GM23338 (cell line): Measurements from ENCODE around the gene ASZ1. TPM values are rescaled to one million over a fixed set of nuclear protein-coding genes. Genes with fewer than 3 reads are reported as not detected.

Experiments used
- ATAC-seq: fragments of 200-7000 bp; cut with Tn5 transposase; 3 replicates; pipeline ENCODE4 v1.9.1; 2020
- DNase-seq: peaks from one replicate; pipeline ENCODE4 v3.0.0-alpha.2; 2015; ENCODE audit warnings: low spot score
- H2AFZ ChIP-seq: fragments of 200-600 bp; sonication (generic); 2 replicates; pipeline ENCODE4 v1.8.0; 2016; ENCODE audit warnings: antibody characterized with exemption, mild to moderate bottlenecking, moderate library complexity
- H3F3A ChIP-seq: fragments of 200-600 bp; sonication (generic); replicated peaks from 2 replicates; pipeline ENCODE4 v1.8.0; 2017; ENCODE audit warnings: antibody characterized with exemption, mixed run types, low read depth
- H3K27ac ChIP-seq: fragments of 200-600 bp; sonication (generic); 2 replicates; pipeline ENCODE4 v1.6.1; 2016; ENCODE audit warnings: low read depth
- H3K27me3 ChIP-seq: fragments of 200-600 bp; sonication (generic); 2 replicates; pipeline ENCODE4 v1.8.0; 2016; ENCODE audit warnings: mild to moderate bottlenecking, mixed run types, moderate library complexity; ENCODE audit not compliant: insufficient read depth
- H3K36me3 ChIP-seq: fragments of 200-600 bp; sonication (generic); 2 replicates; pipeline ENCODE4 v1.8.0; 2016; ENCODE audit warnings: mild to moderate bottlenecking; ENCODE audit not compliant: insufficient read depth
- H3K4me1 ChIP-seq: fragments of 200-600 bp; sonication (generic); 2 replicates; pipeline ENCODE4 v1.8.0; 2016; ENCODE audit warnings: mild to moderate bottlenecking, moderate library complexity; ENCODE audit not compliant: insufficient read depth
- H3K4me2 ChIP-seq: fragments of 200-600 bp; sonication (generic); 2 replicates; pipeline ENCODE4 v1.7.1; 2017; ENCODE audit warnings: mixed run types
- H3K4me3 ChIP-seq: fragments of 200-600 bp; sonication (generic); 2 replicates; pipeline ENCODE4 v1.6.1; 2016; ENCODE audit warnings: mixed run types
- H3K79me2 ChIP-seq: fragments of 200-600 bp; sonication (generic); replicated peaks from 2 replicates; pipeline ENCODE4 v1.8.0; 2017; ENCODE audit warnings: mild to moderate bottlenecking; ENCODE audit not compliant: insufficient read depth
- H3K9me2 ChIP-seq: fragments of 200-600 bp; sonication (generic); 2 replicates; pipeline ENCODE4 v1.8.0; 2017; ENCODE audit not compliant: insufficient read depth
- H4K20me1 ChIP-seq: fragments of 200-600 bp; sonication (generic); replicated peaks from 2 replicates; pipeline ENCODE4 v1.8.0; 2017; ENCODE audit warnings: mild to moderate bottlenecking; ENCODE audit not compliant: insufficient read depth
- H3K27ac Mint-ChIP-seq: 2 replicates; pipeline ENCODE4 v1.8.0; 2020; ENCODE audit warnings: inconsistent platforms, mild to moderate bottlenecking, moderate library complexity, mixed read lengths
- H3K27me3 Mint-ChIP-seq: 3 replicates; pipeline ENCODE4 v1.8.0; 2022; ENCODE audit warnings: low read depth, mild to moderate bottlenecking, moderate library complexity, mixed read lengths, inconsistent platforms; ENCODE audit not compliant: insufficient read depth, poor library complexity
- H3K36me3 Mint-ChIP-seq: 3 replicates; pipeline ENCODE4 v1.8.0; 2021; ENCODE audit warnings: low read depth, mild to moderate bottlenecking, inconsistent platforms, moderate library complexity, mixed read lengths
- H3K4me1 Mint-ChIP-seq: 3 replicates; pipeline ENCODE4 v1.8.0; 2020; ENCODE audit warnings: mild to moderate bottlenecking, inconsistent platforms, mixed read lengths
- H3K4me3 Mint-ChIP-seq: 3 replicates; pipeline ENCODE4 v1.8.0; 2021; ENCODE audit warnings: moderate library complexity, mild to moderate bottlenecking, inconsistent platforms, mixed read lengths
- H3K9me3 Mint-ChIP-seq: 3 replicates; pipeline ENCODE4 v1.8.0; 2020; ENCODE audit warnings: moderate library complexity, mild to moderate bottlenecking, inconsistent platforms, mixed read lengths
- CREB1 ChIP-seq: fragments of 250-450 bp; sonication (Bioruptor Pico); IDR thresholded peaks from 2 replicates; pipeline ENCODE4 v1.5.0; 2020; ENCODE audit warnings: low read depth, mild to moderate bottlenecking, moderate library complexity
- EZH2 ChIP-seq: fragments of 200-600 bp; sonication (generic); IDR thresholded peaks from one replicate; pipeline ENCODE4 v1.8.0; 2017; ENCODE audit warnings: antibody characterized with exemption, mild to moderate bottlenecking, low read depth; ENCODE audit not compliant: unreplicated experiment
- EZH2phosphoT487 ChIP-seq: fragments of 200-600 bp; sonication (generic); IDR thresholded peaks from one replicate; pipeline ENCODE4 v1.8.1; 2018; ENCODE audit warnings: antibody characterized with exemption; ENCODE audit not compliant: unreplicated experiment
- JUNB ChIP-seq: IDR thresholded peaks from one replicate; pipeline ENCODE4 v1.6.1; 2016; ENCODE audit warnings: antibody characterized with exemption; ENCODE audit not compliant: unreplicated experiment
- NANOG ChIP-seq: IDR thresholded peaks from 2 replicates; pipeline ENCODE4 v1.6.1; 2016; ENCODE audit warnings: antibody characterized with exemption, borderline replicate concordance
- POLR2AphosphoS5 ChIP-seq: IDR thresholded peaks from 2 replicates; pipeline ENCODE4 v1.6.1; 2016; ENCODE audit warnings: antibody characterized with exemption, low read depth
- STAT1 ChIP-seq: IDR thresholded peaks from one replicate; pipeline ENCODE4 v1.6.1; 2016; ENCODE audit warnings: antibody characterized with exemption; ENCODE audit not compliant: unreplicated experiment
- ZNF114 ChIP-seq: fragments of 250-450 bp; sonication (Bioruptor Pico); IDR thresholded peaks from 2 replicates; pipeline ENCODE4 v1.5.0; 2020; ENCODE audit warnings: mild to moderate bottlenecking, moderate library complexity
- ZNF331 ChIP-seq: fragments of 250-450 bp; sonication (Bioruptor Pico); IDR thresholded peaks from 2 replicates; pipeline ENCODE4 v1.5.0; 2020; ENCODE audit warnings: low read depth, mild to moderate bottlenecking, moderate library complexity
- polyA plus RNA-seq: library from polyadenylated mRNA; unstranded; fragments of >200 nt; fragmentation: Nextera tagmentation; extraction: Ambion mirVana; gene quantifications from 2 replicates; pipeline ENCODE4 v1.2.1, GENCODE V29; 2016
- total RNA-seq: library from RNA; depleted of rRNA; stranded (reverse); fragments of >200 nt; shearing (Covaris generic); gene quantifications from 2 replicates; pipeline ENCODE4 v1.2.3, GENCODE V29; 2014
- TF ChIP-seq, protein P1 (sequence below): IDR thresholded peaks from 2 replicates; pipeline ENCODE4 v1.6.1; 2016; ENCODE audit warnings: antibody characterized with exemption
- TF ChIP-seq, protein P2 (sequence below), 2 experiments: fragments of 200-600 bp in 1 of 2; sonication (generic) in 1 of 2; conservative IDR thresholded peaks; 2 replicates each; pipeline versions ENCODE4 v1.5.1 to v1.6.1; 2016 to 2017; ENCODE audit warnings: antibody characterized with exemption in 2 of 2, low read depth in 2 of 2, mild to moderate bottlenecking in 2 of 2, moderate library complexity in 1 of 2
- TF ChIP-seq, protein P3 (sequence below): fragments of 250-450 bp; sonication (Bioruptor Pico); IDR thresholded peaks from 2 replicates; pipeline ENCODE4 v1.5.0; 2020; ENCODE audit warnings: mild to moderate bottlenecking, moderate library complexity

ASZ1 gene
- total and polyA plus RNA-seq, 2 experiments from 2014 or later, result not detected

DNA sequence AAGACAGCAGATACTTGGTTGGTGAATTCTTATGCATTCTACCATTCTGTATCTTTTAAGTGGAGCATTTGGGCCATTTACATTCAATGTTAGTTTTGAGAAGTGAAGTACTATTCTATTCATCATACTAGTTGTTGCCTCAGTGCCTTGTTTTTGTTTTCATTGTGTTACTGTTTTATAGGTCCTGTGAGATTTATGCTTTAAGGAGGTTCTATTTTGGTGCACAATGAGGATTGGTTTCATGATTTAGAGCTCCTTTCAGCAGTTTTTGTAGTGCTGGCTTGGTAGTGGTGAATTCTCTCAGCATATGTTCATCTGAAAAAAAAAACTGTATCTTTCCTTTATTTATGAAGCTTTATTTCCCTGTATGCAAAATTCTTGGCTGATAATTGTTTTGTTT is 81.1 kb downstream of the ASZ1 start:
- no peaks in the 10 kb centered on the region for H3K36me3 Mint-ChIP-seq
- no peaks in the 10 kb centered on the region; the same call in 2 of the 3 replicates for H3K4me1 Mint-ChIP-seq
- Histone ChIP-seq H3K4me2 (no peak overlapping the region), H3K79me2 (no peaks in the 10 kb centered on the region), H3K36me3 (no peaks in the 10 kb centered on the region), H3K4me3 (no peak overlapping the region), H4K20me1 (no peaks in the 10 kb centered on the region), H3K27ac (no peak overlapping the region), H3K4me1 (no peaks in the 10 kb centered on the region), H3F3A (no peaks in the 10 kb centered on the region), H3K27me3 (no peaks in the 10 kb centered on the region), H3K9me2 (no peaks in the 10 kb centered on the region), H2AFZ (no peak overlapping the region)
- H3K27me3 Mint-ChIP-seq, result peaks cover 2% of the 10 kb centered on the region
- no peak for DNase-seq
- ATAC-seq, result no peak
- no peak overlapping the region for H3K4me3 Mint-ChIP-seq
- H3K27ac Mint-ChIP-seq, result no peak overlapping the region
- no peaks in the 10 kb centered on the region for H3K9me3 Mint-ChIP-seq
- TF ChIP-seq JUNB (no peak), ZNF331 (CRISPR knock-in tag) (no peak), CREB1 (CRISPR knock-in tag) (no peak)
- TF ChIP-seq, protein P1, sequence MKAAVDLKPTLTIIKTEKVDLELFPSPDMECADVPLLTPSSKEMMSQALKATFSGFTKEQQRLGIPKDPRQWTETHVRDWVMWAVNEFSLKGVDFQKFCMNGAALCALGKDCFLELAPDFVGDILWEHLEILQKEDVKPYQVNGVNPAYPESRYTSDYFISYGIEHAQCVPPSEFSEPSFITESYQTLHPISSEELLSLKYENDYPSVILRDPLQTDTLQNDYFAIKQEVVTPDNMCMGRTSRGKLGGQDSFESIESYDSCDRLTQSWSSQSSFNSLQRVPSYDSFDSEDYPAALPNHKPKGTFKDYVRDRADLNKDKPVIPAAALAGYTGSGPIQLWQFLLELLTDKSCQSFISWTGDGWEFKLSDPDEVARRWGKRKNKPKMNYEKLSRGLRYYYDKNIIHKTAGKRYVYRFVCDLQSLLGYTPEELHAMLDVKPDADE, result no peak

DNA sequence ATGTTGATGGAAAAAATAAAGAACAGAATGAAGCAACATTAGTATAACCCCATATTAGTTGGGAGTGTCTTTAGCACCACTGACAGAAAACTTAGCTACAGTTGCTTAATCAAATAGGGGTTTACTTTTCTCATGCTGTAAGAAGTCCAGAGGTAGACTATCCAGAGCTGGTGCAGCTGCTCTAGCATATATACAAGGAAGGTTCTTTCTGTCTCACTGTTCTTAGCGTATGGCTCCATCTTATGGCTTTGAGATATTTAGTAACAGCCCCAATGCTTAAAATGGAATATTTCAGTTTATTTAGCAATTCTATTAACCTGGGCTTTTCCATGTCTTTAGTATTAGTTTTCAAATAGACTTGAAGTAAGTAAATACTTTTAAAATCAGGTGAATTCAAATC is 89.3 kb downstream of the ASZ1 start:
- DNase-seq, result no peak
- no peaks in the 10 kb centered on the region for H3K79me2 ChIP-seq
- no peak overlapping the region for H3K4me3 Mint-ChIP-seq
- no peaks in the 10 kb centered on the region for H3K27me3 ChIP-seq
- no peak overlapping the region for H3K27ac ChIP-seq
- H4K20me1 ChIP-seq, result no peaks in the 10 kb centered on the region
- H3K27me3 Mint-ChIP-seq, result no peaks in the 10 kb centered on the region
- H3K4me2 ChIP-seq, result no peak overlapping the region
- no peaks in the 10 kb centered on the region for H3K9me2 ChIP-seq
- no peaks in the 10 kb centered on the region for H3F3A ChIP-seq
- H3K36me3 Mint-ChIP-seq, result no peaks in the 10 kb centered on the region
- no peaks in the 10 kb centered on the region for H3K4me1 Mint-ChIP-seq
- H3K4me3 ChIP-seq, result no peak overlapping the region
- no peak overlapping the region for H3K27ac Mint-ChIP-seq
- H3K36me3 ChIP-seq, result no peaks in the 10 kb centered on the region
- no peak for ATAC-seq
- no peaks in the 10 kb centered on the region for H3K9me3 Mint-ChIP-seq
- no peak overlapping the region for H2AFZ ChIP-seq
- H3K4me1 ChIP-seq, result no peaks in the 10 kb centered on the region
- TF ChIP-seq ZNF114 (CRISPR knock-in tag), result no peak
- TF ChIP-seq JUNB, result no peak
- TF ChIP-seq, protein P2, sequence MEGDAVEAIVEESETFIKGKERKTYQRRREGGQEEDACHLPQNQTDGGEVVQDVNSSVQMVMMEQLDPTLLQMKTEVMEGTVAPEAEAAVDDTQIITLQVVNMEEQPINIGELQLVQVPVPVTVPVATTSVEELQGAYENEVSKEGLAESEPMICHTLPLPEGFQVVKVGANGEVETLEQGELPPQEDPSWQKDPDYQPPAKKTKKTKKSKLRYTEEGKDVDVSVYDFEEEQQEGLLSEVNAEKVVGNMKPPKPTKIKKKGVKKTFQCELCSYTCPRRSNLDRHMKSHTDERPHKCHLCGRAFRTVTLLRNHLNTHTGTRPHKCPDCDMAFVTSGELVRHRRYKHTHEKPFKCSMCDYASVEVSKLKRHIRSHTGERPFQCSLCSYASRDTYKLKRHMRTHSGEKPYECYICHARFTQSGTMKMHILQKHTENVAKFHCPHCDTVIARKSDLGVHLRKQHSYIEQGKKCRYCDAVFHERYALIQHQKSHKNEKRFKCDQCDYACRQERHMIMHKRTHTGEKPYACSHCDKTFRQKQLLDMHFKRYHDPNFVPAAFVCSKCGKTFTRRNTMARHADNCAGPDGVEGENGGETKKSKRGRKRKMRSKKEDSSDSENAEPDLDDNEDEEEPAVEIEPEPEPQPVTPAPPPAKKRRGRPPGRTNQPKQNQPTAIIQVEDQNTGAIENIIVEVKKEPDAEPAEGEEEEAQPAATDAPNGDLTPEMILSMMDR (conservative IDR thresholded peaks at IDR 0.05; ENCODE audit: low read depth in 2 of 2), result no peak; a peak in 1 of 4 replicates
- TF ChIP-seq, protein P1, result no peak
- TF ChIP-seq POLR2AphosphoS5, result no peak
- TF ChIP-seq STAT1, result no peak
- TF ChIP-seq, protein P3, sequence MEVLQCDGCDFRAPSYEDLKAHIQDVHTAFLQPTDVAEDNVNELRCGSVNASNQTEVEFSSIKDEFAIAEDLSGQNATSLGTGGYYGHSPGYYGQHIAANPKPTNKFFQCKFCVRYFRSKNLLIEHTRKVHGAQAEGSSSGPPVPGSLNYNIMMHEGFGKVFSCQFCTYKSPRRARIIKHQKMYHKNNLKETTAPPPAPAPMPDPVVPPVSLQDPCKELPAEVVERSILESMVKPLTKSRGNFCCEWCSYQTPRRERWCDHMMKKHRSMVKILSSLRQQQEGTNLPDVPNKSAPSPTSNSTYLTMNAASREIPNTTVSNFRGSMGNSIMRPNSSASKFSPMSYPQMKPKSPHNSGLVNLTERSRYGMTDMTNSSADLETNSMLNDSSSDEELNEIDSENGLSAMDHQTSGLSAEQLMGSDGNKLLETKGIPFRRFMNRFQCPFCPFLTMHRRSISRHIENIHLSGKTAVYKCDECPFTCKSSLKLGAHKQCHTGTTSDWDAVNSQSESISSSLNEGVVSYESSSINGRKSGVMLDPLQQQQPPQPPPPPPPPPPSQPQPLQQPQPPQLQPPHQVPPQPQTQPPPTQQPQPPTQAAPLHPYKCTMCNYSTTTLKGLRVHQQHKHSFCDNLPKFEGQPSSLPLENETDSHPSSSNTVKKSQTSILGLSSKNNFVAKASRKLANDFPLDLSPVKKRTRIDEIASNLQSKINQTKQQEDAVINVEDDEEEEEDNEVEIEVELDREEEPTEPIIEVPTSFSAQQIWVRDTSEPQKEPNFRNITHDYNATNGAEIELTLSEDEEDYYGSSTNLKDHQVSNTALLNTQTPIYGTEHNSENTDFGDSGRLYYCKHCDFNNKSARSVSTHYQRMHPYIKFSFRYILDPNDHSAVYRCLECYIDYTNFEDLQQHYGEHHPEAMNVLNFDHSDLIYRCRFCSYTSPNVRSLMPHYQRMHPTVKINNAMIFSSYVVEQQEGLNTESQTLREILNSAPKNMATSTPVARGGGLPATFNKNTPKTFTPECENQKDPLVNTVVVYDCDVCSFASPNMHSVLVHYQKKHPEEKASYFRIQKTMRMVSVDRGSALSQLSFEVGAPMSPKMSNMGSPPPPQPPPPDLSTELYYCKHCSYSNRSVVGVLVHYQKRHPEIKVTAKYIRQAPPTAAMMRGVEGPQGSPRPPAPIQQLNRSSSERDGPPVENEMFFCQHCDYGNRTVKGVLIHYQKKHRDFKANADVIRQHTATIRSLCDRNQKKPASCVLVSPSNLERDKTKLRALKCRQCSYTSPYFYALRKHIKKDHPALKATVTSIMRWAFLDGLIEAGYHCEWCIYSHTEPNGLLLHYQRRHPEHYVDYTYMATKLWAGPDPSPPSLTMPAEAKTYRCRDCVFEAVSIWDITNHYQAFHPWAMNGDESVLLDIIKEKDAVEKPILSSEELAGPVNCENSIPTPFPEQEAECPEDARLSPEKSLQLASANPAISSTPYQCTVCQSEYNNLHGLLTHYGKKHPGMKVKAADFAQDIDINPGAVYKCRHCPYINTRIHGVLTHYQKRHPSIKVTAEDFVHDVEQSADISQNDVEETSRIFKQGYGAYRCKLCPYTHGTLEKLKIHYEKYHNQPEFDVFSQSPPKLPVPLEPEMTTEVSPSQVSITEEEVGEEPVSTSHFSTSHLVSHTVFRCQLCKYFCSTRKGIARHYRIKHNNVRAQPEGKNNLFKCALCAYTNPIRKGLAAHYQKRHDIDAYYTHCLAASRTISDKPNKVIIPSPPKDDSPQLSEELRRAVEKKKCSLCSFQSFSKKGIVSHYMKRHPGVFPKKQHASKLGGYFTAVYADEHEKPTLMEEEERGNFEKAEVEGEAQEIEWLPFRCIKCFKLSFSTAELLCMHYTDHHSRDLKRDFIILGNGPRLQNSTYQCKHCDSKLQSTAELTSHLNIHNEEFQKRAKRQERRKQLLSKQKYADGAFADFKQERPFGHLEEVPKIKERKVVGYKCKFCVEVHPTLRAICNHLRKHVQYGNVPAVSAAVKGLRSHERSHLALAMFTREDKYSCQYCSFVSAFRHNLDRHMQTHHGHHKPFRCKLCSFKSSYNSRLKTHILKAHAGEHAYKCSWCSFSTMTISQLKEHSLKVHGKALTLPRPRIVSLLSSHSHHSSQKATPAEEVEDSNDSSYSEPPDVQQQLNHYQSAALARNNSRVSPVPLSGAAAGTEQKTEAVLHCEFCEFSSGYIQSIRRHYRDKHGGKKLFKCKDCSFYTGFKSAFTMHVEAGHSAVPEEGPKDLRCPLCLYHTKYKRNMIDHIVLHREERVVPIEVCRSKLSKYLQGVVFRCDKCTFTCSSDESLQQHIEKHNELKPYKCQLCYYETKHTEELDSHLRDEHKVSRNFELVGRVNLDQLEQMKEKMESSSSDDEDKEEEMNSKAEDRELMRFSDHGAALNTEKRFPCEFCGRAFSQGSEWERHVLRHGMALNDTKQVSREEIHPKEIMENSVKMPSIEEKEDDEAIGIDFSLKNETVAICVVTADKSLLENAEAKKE (CRISPR knock-in tag), result no peak
- no peak for TF ChIP-seq EZH2
- TF ChIP-seq EZH2phosphoT487, result no peak
- TF ChIP-seq ZNF331 (CRISPR knock-in tag), result no peak
- no peak for TF ChIP-seq NANOG
